GM23338 (cell line): Measurements from ENCODE around the gene DYRK3. TPM values are rescaled to one million over a fixed set of nuclear protein-coding genes. Genes with fewer than 3 reads are reported as not detected.

ENCODE experiments used
- ATAC-seq: fragments of 200-7000 bp; cut with Tn5 transposase; 3 replicates; pipeline ENCODE4 v1.9.1; 2020
- DNase-seq: peaks from one replicate; pipeline ENCODE4 v3.0.0-alpha.2; 2015; ENCODE audit warnings: low spot score
- H2AFZ ChIP-seq: fragments of 200-600 bp; sonication (generic); 2 replicates; pipeline ENCODE4 v1.8.0; 2016; ENCODE audit warnings: antibody characterized with exemption, mild to moderate bottlenecking, moderate library complexity
- H3F3A ChIP-seq: fragments of 200-600 bp; sonication (generic); replicated peaks from 2 replicates; pipeline ENCODE4 v1.8.0; 2017; ENCODE audit warnings: antibody characterized with exemption, mixed run types, low read depth
- H3K27ac ChIP-seq: fragments of 200-600 bp; sonication (generic); 2 replicates; pipeline ENCODE4 v1.6.1; 2016; ENCODE audit warnings: low read depth
- H3K27me3 ChIP-seq: fragments of 200-600 bp; sonication (generic); 2 replicates; pipeline ENCODE4 v1.8.0; 2016; ENCODE audit warnings: mild to moderate bottlenecking, mixed run types, moderate library complexity; ENCODE audit not compliant: insufficient read depth
- H3K36me3 ChIP-seq: fragments of 200-600 bp; sonication (generic); 2 replicates; pipeline ENCODE4 v1.8.0; 2016; ENCODE audit warnings: mild to moderate bottlenecking; ENCODE audit not compliant: insufficient read depth
- H3K4me1 ChIP-seq: fragments of 200-600 bp; sonication (generic); 2 replicates; pipeline ENCODE4 v1.8.0; 2016; ENCODE audit warnings: mild to moderate bottlenecking, moderate library complexity; ENCODE audit not compliant: insufficient read depth
- H3K4me2 ChIP-seq: fragments of 200-600 bp; sonication (generic); 2 replicates; pipeline ENCODE4 v1.7.1; 2017; ENCODE audit warnings: mixed run types
- H3K4me3 ChIP-seq: fragments of 200-600 bp; sonication (generic); 2 replicates; pipeline ENCODE4 v1.6.1; 2016; ENCODE audit warnings: mixed run types
- H3K79me2 ChIP-seq: fragments of 200-600 bp; sonication (generic); replicated peaks from 2 replicates; pipeline ENCODE4 v1.8.0; 2017; ENCODE audit warnings: mild to moderate bottlenecking; ENCODE audit not compliant: insufficient read depth
- H3K9me2 ChIP-seq: fragments of 200-600 bp; sonication (generic); 2 replicates; pipeline ENCODE4 v1.8.0; 2017; ENCODE audit not compliant: insufficient read depth
- H4K20me1 ChIP-seq: fragments of 200-600 bp; sonication (generic); replicated peaks from 2 replicates; pipeline ENCODE4 v1.8.0; 2017; ENCODE audit warnings: mild to moderate bottlenecking; ENCODE audit not compliant: insufficient read depth
- H3K27ac Mint-ChIP-seq: 2 replicates; pipeline ENCODE4 v1.8.0; 2020; ENCODE audit warnings: inconsistent platforms, mild to moderate bottlenecking, moderate library complexity, mixed read lengths
- H3K27me3 Mint-ChIP-seq: 3 replicates; pipeline ENCODE4 v1.8.0; 2022; ENCODE audit warnings: low read depth, mild to moderate bottlenecking, moderate library complexity, mixed read lengths, inconsistent platforms; ENCODE audit not compliant: insufficient read depth, poor library complexity
- H3K36me3 Mint-ChIP-seq: 3 replicates; pipeline ENCODE4 v1.8.0; 2021; ENCODE audit warnings: low read depth, mild to moderate bottlenecking, inconsistent platforms, moderate library complexity, mixed read lengths
- H3K4me1 Mint-ChIP-seq: 3 replicates; pipeline ENCODE4 v1.8.0; 2020; ENCODE audit warnings: mild to moderate bottlenecking, inconsistent platforms, mixed read lengths
- H3K4me3 Mint-ChIP-seq: 3 replicates; pipeline ENCODE4 v1.8.0; 2021; ENCODE audit warnings: moderate library complexity, mild to moderate bottlenecking, inconsistent platforms, mixed read lengths
- H3K9me3 Mint-ChIP-seq: 3 replicates; pipeline ENCODE4 v1.8.0; 2020; ENCODE audit warnings: moderate library complexity, mild to moderate bottlenecking, inconsistent platforms, mixed read lengths
- EZH2phosphoT487 ChIP-seq: fragments of 200-600 bp; sonication (generic); IDR thresholded peaks from one replicate; pipeline ENCODE4 v1.8.1; 2018; ENCODE audit warnings: antibody characterized with exemption; ENCODE audit not compliant: unreplicated experiment
- JUNB ChIP-seq: IDR thresholded peaks from one replicate; pipeline ENCODE4 v1.6.1; 2016; ENCODE audit warnings: antibody characterized with exemption; ENCODE audit not compliant: unreplicated experiment
- ZNF462 ChIP-seq: fragments of 250-450 bp; sonication (Bioruptor Pico); IDR thresholded peaks from 2 replicates; pipeline ENCODE4 v1.5.0; 2020; ENCODE audit warnings: mild to moderate bottlenecking, moderate library complexity
- polyA plus RNA-seq: library from polyadenylated mRNA; unstranded; fragments of >200 nt; fragmentation: Nextera tagmentation; extraction: Ambion mirVana; gene quantifications from 2 replicates; pipeline ENCODE4 v1.2.1, GENCODE V29; 2016
- total RNA-seq: library from RNA; depleted of rRNA; stranded (reverse); fragments of >200 nt; shearing (Covaris generic); gene quantifications from 2 replicates; pipeline ENCODE4 v1.2.3, GENCODE V29; 2014
- TF ChIP-seq, protein P1 (sequence below): IDR thresholded peaks from one replicate; pipeline ENCODE4 v1.6.1; 2018; ENCODE audit warnings: antibody characterized with exemption; ENCODE audit not compliant: unreplicated experiment

The DYRK3 gene
- total and polyA plus RNA-seq, 2 experiments from 2014 or later, result 2.9 to 9.5 TPM

DNA sequence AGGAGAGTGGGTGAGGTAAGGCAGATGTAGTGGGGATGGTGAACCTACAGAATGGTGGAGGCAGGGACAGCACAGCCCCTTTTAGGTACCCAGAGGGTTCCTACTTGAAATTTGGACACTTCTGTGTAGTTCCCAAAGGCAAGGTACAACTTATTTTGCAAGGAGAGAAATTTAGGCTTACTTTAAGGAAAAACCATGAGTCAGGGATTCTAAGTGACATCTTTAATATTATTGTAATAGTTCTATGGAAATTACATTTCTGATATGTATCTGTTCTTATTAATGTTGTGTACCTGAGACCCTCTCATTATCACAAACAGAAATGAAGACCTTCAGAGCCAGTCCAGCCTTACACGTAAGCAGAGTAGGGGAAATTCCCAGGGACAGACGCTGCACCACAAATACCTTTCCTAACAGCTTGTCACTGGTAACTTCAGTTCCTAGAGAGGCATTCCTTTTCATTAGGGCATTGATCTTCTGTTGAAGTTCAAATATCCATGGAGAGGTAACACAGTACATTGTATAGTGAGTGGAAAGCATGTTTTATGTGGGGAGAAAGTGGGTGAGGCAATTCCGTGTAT is 7.9 kb downstream of the DYRK3 start (continued):
- no peak for TF ChIP-seq ZNF462
- TF ChIP-seq, protein P1, sequence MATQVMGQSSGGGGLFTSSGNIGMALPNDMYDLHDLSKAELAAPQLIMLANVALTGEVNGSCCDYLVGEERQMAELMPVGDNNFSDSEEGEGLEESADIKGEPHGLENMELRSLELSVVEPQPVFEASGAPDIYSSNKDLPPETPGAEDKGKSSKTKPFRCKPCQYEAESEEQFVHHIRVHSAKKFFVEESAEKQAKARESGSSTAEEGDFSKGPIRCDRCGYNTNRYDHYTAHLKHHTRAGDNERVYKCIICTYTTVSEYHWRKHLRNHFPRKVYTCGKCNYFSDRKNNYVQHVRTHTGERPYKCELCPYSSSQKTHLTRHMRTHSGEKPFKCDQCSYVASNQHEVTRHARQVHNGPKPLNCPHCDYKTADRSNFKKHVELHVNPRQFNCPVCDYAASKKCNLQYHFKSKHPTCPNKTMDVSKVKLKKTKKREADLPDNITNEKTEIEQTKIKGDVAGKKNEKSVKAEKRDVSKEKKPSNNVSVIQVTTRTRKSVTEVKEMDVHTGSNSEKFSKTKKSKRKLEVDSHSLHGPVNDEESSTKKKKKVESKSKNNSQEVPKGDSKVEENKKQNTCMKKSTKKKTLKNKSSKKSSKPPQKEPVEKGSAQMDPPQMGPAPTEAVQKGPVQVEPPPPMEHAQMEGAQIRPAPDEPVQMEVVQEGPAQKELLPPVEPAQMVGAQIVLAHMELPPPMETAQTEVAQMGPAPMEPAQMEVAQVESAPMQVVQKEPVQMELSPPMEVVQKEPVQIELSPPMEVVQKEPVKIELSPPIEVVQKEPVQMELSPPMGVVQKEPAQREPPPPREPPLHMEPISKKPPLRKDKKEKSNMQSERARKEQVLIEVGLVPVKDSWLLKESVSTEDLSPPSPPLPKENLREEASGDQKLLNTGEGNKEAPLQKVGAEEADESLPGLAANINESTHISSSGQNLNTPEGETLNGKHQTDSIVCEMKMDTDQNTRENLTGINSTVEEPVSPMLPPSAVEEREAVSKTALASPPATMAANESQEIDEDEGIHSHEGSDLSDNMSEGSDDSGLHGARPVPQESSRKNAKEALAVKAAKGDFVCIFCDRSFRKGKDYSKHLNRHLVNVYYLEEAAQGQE, result no peak
- TF ChIP-seq EZH2phosphoT487, result no peak

DNA sequence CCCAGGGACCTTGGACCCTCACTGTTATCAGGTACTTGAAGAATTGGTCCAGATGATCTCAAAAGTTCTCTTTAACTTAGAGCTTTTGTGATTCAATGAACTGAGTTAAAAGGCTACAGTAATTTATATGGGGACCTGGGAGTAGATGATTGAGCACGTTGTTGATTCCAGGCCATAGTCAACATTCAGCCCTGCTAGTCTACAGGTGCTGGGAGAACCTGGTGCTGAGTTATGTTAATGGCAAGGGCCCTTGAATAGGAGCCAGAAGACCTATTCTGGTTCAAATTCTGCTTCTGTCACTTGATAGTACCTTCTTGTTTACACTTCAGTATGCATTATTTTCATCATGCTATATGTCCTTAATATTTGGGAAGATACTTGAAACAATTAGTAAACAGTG is 11.2 kb downstream of the DYRK3 start:
- H3K36me3 Mint-ChIP-seq, result peaks cover 7% of the 10 kb centered on the region
- H3K9me3 Mint-ChIP-seq, result no peaks in the 10 kb centered on the region
- Histone ChIP-seq H4K20me1 (no peaks in the 10 kb centered on the region), H3K79me2 (no peaks in the 10 kb centered on the region), H3K4me1 (peaks cover 5% of the 10 kb centered on the region; the same call in 1 of the 2 replicates), H3K27ac (no peak overlapping the region), H3F3A (no peaks in the 10 kb centered on the region), H3K36me3 (no peaks in the 10 kb centered on the region), H3K4me2 (no peak overlapping the region), H2AFZ (no peak overlapping the region), H3K9me2 (0 out of 2 replicates have a peak, but pooled peaks cover 9% of the 10 kb centered on the region), H3K4me3 (no peak overlapping the region), H3K27me3 (no peaks in the 10 kb centered on the region)
- peaks cover 11% of the 10 kb centered on the region; the same call in 2 of the 3 replicates for H3K4me1 Mint-ChIP-seq
- DNase-seq (no peak), ATAC-seq (no peak)
- no peak overlapping the region for H3K4me3 Mint-ChIP-seq
- TF ChIP-seq ZNF462 (peak; percentile 16; the same call in 1 of the 2 replicates), JUNB (no peak)
- H3K27me3 Mint-ChIP-seq, result peaks cover 2% of the 10 kb centered on the region
- H3K27ac Mint-ChIP-seq, result peak overlapping the region; percentile 10; the same call in 1 of the 2 replicates
